T follicular helper cell (primary cell): Measurements from ENCODE around the gene CDKL5.
A peak's percentile ranks its signal among the peaks of the same experiment; 100 is the strongest.

ENCODE experiments used
- DNase-seq: peaks from one replicate; pipeline ENCODE4 v3.0.0-alpha.2; 2020; ENCODE audit warnings: low read depth

Gene CDKL5

DNA sequence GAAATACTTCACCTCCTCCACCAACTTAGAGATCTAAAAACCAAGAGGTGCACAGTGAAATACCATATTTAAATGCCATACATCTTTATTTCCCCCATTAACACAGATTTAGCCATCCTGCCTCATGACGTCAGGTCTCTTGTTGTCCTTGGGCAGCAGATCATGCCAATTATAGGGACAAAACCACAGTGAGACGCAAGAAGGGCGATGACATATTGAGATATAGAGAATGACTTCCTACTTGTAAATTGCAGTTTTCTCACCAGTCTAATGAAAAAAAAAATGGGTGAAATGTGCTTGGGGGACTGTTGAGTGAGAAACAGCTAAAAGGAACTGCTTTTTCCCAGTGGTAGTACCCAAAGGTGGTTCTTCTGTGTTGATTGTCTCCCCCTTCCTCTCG is 222.2 kb downstream of the CDKL5 start:
- DNase-seq = no peak

DNA sequence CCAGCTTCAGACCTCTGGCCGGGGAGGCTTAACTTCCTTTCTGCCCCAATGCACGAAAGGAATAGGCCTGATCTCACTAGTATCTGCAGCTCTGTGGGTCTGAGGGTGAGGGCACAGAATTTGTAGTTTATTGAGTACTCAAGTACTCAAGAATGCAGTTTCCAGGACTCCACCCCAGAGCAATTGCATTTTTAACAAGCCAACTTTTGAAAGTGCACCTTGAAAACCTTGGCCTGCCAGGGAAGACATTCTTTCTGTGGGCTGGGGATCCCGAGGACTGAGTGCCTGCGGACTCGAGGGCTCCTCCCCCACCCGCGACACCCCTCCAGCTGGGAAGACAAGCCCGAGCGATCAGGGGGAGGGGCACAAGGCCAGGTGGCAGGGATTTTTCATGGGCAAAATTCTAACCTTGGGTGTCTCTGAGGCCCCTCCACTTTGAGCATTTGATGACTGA is 224.1 kb downstream of the CDKL5 start:
- DNase-seq = no peak

DNA sequence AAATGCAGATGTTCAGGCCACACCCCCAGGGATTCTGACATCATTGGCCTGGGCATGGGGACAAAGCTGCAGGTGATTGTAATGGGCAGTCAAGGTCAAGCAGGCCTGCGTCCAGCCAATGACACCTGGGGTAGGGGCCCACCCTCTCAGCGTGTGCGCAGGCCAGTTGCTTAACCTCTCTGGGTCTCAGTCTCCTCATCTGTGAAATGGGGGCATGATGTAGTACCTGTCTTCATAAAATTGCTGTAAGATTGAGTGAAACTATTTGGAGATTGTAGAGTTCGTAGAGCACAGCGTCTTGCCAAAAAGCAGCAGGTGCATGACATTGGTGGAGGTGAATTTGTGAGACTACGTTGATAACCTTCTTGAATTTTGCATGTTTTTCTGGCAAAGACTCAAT is 225.3 kb downstream of the CDKL5 start:
- no peak for DNase-seq

DNA sequence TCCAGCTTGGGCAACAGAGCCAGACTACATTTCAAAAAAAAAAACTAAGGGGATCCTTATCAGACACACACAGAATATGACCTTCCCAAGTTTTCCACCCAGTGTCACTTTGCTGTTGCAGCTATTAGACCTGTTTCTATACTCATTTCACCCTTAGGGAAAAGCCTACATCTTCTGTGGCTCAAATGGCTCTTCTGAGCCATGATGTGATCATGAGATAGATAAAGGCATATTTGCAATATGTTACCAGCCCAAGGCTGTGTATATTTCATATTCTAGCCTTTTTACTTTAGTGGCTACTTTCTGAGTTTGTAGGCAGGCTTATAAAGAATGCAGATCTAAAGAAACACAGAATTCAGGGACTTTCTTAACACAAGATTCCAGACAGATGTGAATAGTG is 227.2 kb downstream of the CDKL5 start:
- no peak for DNase-seq

DNA sequence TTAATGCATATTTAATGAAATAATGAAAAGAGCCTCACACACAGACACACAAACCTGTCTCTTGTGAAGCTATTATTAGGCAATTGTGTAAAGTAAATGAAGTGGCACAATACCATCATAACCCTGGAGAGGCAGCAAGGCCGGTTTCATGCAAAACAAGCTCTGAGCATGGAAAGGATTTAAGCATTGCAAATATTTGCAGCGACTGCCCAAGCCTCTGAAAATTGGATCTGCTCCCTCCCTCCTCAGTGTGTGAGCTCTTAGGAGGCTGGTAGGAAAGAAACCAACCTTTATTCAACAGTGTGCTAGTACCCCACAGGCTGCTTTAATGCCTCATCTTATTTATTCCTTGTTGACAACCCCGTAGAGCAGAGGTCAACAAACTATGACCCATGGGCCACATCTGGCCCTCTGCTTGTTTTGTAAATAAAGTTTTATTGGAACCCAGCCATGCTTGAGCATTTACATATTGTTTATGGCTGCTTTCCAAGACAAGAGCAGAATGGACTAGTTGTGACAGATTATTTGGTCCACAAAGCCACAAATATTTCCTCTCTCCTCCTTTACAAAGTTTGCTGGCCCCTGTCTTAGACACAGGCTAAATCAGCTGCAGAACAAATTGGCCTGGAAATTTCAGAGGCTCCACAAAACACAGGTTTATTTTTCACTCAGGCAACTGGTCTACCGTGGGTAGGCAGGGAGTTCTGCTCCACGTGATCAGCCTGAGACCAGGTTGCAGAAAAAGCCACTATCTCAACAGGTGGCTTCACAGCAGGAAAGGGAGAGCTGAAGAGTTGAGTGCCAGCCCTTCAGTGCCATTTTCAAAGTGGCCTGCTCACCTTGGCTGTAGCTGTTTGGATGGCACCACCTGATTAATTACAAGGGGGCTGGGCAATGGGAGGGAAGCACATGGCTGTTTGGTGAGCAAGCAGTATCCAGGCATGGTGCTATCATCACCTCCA is 229.7 kb downstream of the CDKL5 start:
- no peak for DNase-seq

DNA sequence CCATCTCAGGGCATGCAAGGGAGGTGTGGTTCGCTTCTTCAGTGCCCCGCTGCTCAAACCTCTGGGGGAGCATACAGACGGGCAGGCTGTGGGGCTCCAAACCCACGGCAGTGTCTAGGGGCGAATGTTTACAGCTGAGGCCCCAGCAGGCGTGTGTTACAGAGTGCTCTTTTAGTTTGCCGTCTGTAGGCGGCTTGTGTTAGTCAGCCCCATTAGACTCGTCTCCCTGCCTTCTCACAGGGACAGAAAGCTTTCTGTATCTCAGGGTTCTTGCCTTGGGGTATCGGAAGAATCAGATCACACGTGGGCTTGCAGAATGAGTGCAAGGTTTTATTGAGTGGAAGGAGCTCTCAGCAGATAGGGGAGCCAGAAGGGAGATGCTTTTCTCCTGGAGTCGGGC is 235.9 kb downstream of the CDKL5 start:
- no peak for DNase-seq

DNA sequence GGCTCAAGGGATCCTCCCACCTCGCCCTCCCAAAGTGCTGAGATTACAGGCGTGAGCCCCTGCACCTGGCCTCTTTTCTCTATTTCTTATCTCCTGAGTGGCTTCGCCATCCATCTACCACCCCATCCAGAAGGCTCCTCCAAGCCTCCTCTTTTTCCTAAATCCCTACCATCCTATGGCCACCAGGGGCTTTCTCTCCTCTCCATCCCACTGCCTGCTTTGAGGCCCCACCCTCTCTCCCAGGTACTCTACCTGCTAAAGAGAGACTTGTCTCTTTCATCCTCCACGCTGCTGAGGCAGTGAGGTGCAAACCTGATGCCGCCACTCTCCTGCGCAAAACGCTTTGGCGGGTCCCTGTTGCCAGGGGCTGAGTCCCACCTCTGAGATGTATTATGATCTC is 239.5 kb downstream of the CDKL5 start:
- DNase-seq = no peak

DNA sequence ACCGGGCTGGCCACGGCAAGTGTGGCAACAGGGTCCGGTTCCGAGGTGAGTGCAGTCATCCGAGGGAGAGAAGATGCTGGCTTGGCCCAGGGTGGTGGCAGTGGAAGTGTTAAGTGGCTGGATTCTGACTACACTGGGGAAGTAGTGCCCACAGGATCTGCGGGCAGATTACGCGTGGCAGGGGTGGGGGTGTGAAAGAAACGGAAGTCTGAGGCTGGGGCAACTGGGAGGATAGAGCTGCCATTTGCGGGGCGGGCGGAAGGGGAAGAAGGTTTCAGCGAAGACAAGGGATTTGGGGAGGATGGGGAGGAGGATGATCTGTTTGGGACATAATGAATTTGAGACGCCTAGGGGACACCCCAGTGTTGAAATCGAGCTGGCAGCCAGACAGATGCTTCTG is 241.2 kb downstream of the CDKL5 start:
- DNase-seq = no peak

DNA sequence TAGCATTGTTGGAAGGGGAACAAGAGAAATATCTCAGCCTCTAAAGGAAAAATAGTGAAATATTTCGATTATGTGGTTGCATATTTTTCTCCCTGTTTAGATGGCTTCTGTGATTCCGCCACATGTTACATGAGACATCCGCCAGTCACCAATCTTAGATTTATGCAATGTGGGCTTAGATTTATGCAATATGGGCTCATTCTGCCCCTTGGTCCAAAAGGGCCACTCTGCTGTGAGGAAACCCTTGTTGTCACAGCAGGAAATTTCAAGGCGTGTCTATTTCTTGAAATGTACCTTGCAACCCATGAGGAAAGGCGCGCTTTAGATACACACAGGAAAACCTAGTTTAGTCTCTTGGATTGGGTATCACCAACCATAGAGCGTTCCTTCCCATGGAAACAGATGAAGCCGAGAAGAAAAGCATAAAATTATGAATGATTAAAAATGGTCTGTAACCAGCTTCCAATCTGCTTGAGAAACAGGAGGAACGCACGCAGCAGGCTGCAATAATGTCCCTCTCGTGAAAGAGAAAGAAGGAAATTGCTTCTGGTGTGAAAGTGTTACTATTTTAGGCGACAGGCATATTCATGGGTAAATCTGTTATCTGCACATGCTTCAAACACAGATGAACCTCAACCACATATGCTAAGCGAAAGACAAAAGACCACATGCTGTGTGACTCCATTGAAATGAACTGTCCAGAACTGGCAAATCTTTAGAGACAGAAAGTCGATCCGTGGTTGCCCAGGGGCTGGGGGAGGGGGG is 242.8 kb downstream of the CDKL5 start:
- DNase-seq = no peak

DNA sequence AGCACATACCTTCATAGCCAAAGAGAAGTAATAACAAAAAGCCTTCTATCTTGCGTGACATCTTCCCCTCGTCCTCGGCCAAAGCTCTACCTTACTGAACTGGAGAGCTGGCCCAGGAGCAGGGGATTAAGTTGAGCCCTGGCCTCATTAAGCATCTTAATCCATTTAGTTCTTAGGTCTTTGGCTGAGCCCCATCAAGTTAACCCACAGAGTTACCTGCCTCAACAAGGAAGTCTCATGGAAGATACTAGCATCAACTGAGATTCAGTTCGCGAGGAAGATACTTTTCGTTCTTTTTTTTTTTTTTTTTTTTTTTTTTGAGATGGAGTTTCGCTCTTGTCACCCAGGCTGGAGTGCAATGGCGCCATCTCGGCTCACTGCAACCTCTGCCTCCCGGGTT is 246.6 kb downstream of the CDKL5 start, which contains the start of gene RS1:
RS1 (minus strand) TSS at position 101 of the 400 bp plus-strand sequence; CDS start at position 61, 40 bp downstream.
- no peak for DNase-seq

DNA sequence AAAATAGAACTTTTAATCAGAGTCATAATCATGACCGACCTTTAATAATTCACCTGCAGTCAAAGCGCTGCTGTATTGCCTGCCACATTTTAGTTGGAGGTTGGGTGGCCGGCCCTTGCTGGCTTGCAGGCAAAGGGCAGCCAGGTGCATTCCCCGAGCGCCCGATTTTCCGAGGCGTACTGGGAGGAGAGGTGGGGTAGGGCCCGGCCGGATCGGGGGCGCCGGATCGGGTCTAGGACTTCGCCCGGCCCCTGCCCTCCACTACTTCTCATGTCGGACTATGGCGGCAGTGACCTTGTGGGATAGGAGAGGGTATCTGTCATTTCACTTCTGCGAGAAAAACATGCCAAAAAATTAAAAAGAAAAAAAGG is 249.0 kb downstream of the CDKL5 start:
- no peak for DNase-seq

DNA sequence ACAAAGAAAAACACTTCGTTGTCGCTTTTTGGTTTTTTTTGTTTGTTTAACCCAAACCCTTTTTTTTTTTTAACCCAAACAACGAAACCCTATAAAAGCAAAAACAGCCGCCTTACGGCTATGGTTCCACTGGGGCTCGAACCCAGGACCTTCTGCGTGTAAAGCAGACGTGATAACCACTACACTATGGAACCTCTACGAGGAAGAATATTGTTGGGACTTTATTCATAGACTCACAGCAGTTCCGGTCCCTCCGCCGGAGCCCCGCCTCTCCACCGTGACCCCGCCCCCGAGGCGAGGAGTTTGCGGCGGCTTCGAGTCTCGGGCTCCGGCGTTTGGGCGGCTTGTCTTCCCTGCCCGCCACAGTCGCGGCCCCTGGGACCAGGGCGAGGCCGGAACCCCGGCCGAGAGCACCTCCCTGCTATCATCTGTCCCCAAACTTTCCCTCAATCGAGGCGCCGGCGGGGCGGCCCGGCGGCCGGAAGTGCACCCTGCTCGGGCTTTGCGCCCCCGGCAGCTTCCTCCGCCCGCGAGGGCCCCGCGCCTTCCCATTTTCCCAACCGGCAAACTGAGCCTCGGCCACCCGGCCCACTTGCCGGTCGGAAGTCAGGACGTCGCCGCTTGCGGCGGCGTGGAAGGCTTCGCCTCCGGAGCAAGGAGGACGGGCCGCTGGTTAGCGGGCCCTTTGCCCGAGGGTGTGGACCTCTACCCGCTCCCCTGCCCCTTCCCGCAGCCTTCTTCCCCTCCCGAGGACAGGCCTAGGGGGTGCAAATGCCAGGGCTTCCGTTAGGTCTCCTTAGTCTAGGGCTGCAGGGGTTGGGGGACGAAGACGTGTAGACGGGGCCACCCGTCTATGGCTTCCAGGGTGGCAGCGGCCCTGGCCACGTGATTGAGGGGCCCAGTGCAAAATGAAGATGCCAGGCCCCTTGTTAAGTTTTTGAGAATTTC is 249.7 kb downstream of the CDKL5 start:
- peak; percentile 64 for DNase-seq

DNA sequence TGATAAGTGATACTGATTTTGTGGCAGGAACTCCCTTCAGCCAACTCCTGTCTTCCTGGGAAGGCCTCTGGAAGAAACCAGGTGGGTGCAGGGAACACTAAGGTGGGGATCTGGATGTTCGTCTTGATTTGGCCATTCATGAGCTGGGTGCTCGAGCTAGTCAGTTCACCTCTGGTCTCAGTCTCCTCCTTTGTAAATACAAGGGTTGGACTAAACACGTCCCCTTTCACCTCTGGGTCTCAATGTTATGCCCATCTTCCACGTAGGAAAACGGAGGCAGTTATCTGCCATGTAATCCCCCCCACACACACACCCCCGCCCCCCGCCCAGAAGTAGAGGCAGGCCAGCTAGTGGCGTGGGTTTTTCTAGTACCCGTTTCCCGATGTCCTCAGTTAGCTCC is 250.6 kb downstream of the CDKL5 start:
- no peak for DNase-seq

DNA sequence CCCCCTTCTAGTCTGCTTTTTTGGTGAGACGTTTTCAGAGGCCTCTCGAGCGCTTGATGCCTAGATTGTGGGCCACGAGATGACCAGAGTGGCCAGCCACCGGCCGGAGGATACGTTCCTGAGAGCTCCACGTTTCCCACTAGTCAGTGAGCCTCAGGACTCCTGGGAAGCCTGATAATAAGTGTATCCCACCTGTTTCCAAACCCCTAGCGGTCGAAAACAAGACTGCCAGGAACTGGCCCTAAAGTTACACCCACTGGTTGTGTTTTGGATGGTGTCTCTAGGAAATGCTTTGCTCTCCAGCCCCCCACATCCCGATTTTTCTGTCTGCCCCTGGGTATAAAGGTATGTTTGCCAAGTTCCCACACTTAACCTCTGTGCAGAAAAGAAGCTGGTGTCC is 251.1 kb downstream of the CDKL5 start:
- DNase-seq = no peak

DNA sequence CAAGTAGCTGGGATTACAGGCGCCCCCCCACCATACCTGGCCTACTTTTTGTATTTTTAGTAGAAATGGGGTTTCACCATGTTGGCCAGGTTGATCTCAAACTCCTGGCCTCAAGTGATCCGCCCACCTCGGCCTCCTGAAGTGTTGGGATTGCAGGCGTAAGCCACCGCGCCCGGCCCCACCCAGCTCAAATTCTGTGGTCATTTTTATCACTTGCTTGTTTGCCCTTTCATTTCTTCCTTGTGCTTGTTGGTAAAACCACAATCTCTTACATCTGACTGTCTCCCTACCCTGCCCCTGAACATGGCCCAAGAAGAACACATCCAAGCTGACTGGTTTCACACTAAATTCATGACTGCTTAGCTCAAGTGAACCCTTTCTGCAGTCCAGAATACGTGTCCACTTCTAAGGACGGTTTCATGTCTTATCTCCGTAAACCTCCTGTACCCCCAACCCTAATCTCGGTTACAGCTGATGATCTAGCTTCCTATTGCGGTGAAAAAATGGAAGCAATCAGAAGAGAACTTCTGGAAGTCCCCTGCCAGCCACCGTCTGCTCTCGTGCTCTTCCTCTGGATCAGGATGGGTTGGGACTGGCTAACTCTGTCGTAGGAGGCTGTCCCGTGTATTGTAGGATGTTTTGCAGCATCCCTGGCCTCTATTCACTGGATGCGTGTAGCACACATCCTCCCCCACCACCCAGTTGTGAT is 251.9 kb downstream of the CDKL5 start:
- DNase-seq = no peak

DNA sequence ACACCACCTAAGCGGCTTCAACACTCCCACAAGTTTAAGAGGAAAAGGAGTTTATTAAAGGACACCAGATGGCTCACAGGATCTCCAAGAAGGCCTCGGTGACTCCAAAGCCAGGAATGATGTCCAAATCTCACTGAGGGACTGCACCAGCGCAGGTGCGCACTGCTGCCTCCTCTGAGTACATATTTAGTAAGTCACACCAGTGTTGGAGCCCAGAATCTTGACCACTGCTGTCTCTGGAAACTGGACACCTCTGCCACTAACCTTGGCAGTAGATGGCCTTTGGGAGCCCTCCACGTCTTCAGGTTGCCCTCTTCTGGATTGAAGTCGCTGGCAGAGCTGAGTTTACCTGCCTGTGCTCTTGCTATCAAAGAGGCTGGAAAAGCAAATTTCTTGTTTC is 256.6 kb downstream of the CDKL5 start:
- DNase-seq = no peak

DNA sequence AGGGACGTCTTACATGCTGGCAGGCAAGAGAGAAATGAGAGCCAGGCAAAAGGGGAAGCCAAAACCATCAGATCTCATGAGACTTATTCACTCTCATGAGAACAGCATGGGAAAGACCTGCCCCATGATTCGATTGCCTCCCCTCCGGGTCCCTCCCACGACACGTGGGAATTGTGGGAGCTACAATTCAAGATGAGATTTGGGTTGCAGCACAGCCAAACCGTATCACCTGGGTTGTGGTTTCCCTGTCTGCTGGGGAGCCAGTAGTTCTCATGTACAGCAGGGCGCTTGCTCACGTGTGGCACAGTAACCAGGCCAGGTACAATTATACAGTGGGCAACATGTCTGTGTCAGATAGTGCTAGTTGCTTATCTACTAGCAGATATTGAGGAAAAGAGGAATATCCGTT is 257.6 kb downstream of the CDKL5 start:
- DNase-seq = no peak

DNA sequence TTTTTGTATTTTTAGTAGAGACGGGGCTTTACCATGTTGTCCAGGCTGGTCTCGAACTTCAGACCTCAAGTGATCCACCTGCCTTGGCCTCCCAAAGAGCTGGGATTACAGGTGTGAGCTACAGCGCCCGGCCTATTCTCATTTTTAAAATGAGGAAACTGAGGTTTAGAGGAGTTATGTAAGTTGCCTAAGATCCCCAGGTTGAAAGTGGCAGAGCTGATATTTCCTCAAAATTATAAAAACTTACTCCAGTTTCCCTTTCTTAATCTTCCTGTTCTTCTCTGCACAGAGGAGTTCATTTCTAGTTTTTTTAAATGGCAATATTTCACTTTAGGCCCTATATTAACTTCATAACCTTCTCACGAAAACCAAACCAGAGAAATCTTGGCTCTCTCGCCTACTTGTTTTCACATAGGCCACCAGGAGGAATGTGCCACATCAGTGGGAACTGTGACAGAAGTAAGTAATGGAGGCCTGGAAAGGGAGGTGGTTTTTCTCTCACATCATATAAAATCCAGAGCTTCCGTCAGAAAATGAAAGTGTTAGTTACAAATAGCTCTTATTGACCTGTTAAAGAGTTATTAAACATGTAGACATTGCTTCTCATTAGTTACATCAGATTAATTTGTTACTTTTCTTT is 262.6 kb downstream of the CDKL5 start:
- DNase-seq = no peak

DNA sequence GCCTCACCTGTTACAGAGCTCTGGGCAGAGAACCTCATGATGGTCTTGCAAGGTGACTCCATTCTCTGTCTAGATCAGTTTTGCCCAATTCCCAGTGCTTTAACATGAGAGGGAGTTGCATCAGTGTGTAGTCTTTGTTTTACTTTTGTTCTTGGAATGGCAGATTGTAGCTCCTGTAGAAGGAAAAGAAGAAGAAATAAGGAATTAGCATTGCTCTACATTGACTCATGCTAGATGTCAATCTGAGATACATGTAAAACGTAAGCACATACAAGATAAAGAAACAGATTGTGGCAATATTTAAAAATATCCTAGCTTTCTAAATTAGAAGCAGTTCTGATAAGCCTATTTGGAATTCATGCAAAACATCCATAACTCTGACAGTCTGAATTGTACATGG is 266.0 kb downstream of the CDKL5 start:
- no peak for DNase-seq

DNA sequence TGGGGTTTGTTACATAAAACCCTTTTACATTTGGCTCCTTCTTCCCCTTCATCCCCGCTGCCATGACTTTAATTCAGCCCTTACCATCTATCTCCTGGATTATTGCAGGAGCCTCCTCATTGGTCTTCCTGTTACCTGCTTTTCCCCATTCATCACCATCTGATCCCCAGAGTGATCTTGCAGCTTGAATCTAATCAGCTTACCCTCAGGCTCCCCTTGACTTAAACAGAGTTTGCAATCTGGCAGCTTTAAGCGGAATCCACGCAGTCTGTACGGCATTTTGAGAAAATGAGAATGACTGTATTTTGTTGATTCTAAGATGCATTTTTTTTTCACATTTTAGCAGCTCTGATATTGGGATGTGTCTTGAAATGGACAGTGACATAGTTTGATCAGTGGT is 267.1 kb downstream of the CDKL5 start:
- DNase-seq = no peak

DNA sequence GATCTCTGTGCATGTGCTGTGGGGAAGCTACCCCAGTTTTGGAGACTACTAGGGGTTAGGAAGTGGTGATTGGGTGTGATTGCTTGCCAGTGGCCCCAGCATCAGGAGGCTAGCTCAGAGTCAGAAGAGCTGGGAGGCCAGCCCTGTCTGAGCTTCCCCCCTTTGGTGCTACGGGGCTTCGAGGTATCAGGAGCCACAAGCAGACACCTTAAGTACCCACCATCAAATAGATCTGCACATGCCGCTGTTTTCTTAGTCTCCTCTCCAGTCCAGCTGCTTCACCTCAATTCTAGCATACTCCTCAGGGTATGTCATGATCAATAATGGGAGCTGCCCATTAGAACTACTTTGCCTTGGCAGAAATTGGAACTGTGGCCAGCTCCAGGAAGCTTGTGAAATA is 271.2 kb downstream of the CDKL5 start:
- DNase-seq = no peak
